ENCODE data around the gene SH3BP5. TPM values are rescaled to one million over a fixed set of nuclear protein-coding genes. Genes with fewer than 3 reads are reported as not detected.

Gene SH3BP5
- total and polyA plus RNA-seq, 8 donors = 2.8 to 9.8 (median 6.2) TPM

DNA sequence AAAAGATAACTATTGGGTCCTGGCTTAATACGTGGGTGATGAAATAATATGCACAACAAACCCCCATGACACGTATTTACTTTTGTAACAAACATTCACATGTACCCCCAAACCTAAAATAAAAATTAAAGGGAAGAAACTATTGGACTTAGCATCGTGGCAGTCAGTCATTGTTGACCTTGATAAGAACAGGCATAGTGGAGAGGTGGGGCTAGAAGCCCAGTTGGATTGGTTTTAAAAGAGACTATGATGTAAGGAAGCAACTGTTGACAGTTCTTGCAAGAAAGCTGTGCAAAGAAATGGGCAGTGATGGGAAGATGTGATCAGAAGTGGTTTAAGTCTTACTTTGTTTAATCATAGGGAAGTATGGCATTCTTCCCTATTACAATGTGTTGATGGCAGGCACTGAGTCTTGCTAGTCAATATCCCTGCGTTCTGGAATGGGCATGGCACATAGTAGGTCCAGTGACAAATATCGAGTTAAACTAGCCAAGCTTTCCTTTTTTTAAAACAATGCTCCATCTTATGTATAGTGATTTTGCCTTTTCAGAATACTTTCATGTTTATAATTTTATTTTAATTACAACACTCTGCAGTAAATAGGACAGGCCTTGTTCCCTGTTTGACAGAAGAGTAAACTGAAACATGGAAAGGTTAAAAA is 88.4 kb downstream of the SH3BP5 start:
- Histone ChIP-seq H3K36me3 (peaks cover 9 to 66% (median 21%) of the 10 kb centered on the region in 3 donors), H3K4me3 (no peak overlapping the region), H3K27me3 (no peaks in the 10 kb centered on the region), H3K27ac (no peak overlapping the region), H3K9me3 (no peaks in the 10 kb centered on the region), H3K4me1 (no peaks in the 10 kb centered on the region)
- ATAC-seq = no peak
- intact Hi-C loops (cut with DNase I) = no loop called here
- WGBS, 2 donors = 74 to 76% methylated on average over 5 of the region's 5 CpGs
- FAIRE-seq = no peak
- DNase-seq = no peak
- TF ChIP-seq, protein P1, sequence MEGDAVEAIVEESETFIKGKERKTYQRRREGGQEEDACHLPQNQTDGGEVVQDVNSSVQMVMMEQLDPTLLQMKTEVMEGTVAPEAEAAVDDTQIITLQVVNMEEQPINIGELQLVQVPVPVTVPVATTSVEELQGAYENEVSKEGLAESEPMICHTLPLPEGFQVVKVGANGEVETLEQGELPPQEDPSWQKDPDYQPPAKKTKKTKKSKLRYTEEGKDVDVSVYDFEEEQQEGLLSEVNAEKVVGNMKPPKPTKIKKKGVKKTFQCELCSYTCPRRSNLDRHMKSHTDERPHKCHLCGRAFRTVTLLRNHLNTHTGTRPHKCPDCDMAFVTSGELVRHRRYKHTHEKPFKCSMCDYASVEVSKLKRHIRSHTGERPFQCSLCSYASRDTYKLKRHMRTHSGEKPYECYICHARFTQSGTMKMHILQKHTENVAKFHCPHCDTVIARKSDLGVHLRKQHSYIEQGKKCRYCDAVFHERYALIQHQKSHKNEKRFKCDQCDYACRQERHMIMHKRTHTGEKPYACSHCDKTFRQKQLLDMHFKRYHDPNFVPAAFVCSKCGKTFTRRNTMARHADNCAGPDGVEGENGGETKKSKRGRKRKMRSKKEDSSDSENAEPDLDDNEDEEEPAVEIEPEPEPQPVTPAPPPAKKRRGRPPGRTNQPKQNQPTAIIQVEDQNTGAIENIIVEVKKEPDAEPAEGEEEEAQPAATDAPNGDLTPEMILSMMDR (IDR thresholded peaks at IDR 0.05) = no peak

DNA sequence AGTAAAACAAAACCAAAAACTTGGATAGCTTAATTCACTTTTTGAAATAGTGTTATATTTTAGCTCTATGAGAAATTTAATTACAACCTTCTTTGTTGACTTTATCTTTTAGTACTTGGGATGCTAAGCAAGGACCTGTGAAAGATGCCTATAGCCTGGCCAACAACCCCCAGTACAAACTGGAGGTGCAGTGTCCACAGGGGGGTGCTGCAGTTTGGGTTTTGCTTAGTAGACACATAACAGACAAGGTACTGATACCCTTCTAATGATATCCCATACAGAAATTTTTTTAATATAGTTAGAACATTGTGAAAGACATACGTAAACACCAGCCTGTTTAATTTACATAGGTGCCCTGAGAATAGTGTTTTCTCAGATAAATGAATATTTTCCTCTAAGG is 91.0 kb downstream of the SH3BP5 start:
- Histone ChIP-seq H3K36me3 (peaks cover 5 to 57% (median 16%) of the 10 kb centered on the region in 3 donors), H3K4me3 (no peak overlapping the region), H3K9me3 (no peaks in the 10 kb centered on the region), H3K27me3 (no peaks in the 10 kb centered on the region), H3K4me1 (no peaks in the 10 kb centered on the region), H3K27ac (no peak overlapping the region)
- ATAC-seq (peak in 1 of 4 donors; percentile 40), FAIRE-seq (no peak), DNase-seq (no peak)
- TF ChIP-seq, protein P1 (IDR thresholded peaks at IDR 0.05) = no peak
- intact Hi-C loops (cut with DNase I) = no loop called here
- WGBS, 2 donors = 88 to 93% methylated on average over 1 of the region's 1 CpG

DNA sequence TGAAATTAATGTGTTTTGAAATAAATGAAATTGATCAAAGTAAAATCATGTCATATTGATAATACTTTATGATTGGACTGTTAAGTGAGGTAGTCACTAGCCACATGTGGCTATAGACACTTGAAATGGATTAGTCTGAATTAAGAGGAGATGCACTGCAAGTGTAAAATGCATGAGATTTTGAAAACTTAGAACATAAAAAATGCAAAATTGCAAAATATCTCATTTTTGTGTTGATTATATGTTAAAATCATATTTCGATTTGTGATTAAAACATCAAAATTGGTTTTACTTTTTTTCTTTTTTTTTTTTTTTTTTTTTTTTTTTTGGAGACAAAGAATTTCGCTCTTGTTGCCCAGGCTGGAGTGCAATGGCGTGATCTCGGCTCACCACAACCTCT is 103.1 kb downstream of the SH3BP5 start:
- Histone ChIP-seq H3K9me3 (no peaks in the 10 kb centered on the region), H3K27ac (no peak overlapping the region), H3K27me3 (no peaks in the 10 kb centered on the region), H3K4me3 (no peak overlapping the region), H3K4me1 (no peaks in the 10 kb centered on the region), H3K36me3 (peaks cover 11 to 43% (median 21%) of the 10 kb centered on the region in 3 donors)
- no peak for FAIRE-seq
- intact Hi-C loops (cut with DNase I) = no loop called here
- WGBS, 2 donors = 92 to 99% methylated on average over 4 of the region's 4 CpGs
- TF ChIP-seq, protein P1 (IDR thresholded peaks at IDR 0.05) = no peak
- ATAC-seq = no peak
- no peak for DNase-seq

DNA sequence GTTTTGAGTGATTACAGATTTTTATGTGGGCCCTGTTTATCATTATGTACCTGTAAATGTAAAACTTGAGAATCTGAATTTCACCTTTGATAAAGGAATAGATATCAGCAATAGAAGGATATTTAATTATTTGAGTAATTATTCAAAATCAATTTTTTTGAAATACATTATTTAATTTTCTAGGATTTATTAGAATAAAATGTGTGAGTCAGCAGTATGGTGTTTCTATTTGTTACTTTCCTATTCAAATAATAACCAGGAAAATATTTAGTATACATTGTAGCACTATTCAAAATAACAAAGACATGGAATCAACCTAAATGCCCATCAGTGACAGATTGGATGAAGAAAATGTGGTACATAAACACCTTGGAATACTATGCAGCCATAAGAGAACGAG is 104.2 kb downstream of the SH3BP5 start:
- no peaks in the 10 kb centered on the region for H3K27me3 ChIP-seq
- intact Hi-C loops (cut with DNase I) = no loop called here
- H3K4me1 ChIP-seq = no peaks in the 10 kb centered on the region
- TF ChIP-seq, protein P1 (IDR thresholded peaks at IDR 0.05) = no peak
- ATAC-seq (no peak), DNase-seq (no peak), FAIRE-seq (no peak)
- peaks cover 11 to 42% (median 15%) of the 10 kb centered on the region in 3 donors for H3K36me3 ChIP-seq
- H3K27ac ChIP-seq = no peak overlapping the region
- WGBS, 2 donors = 90 to 94% methylated on average over 1 of the region's 1 CpG
- no peaks in the 10 kb centered on the region for H3K9me3 ChIP-seq
- no peak overlapping the region for H3K4me3 ChIP-seq

Measured in pancreas (tissue), 10 donors.